Cardiac muscle cell (in vitro differentiated cells and primary cell): ENCODE measurements around the gene COPS7A. TPM values are rescaled to one million over a fixed set of nuclear protein-coding genes. Genes with fewer than 3 reads are reported as not detected.

Source experiments
- DNase-seq, 2 donors: peaks; one replicate each; pipeline versions ENCODE4 v3.0.0 to v3.0.0-alpha.2; 2010 to 2017; ENCODE audit warnings: low read depth in 1 of 2, low spot score in 1 of 2
- H3K27ac ChIP-seq: fragments of 200-600 bp; sonication (generic); 2 replicates; pipeline ENCODE4 v1.5.1; 2016
- H3K27me3 ChIP-seq: fragments of 200-600 bp; sonication (generic); 2 replicates; pipeline ENCODE4 v1.6.0; 2016; ENCODE audit warnings: control low read depth
- H3K36me3 ChIP-seq: fragments of 200-600 bp; sonication (generic); 2 replicates; pipeline ENCODE4 v1.5.1; 2016; ENCODE audit warnings: control low read depth
- H3K4me1 ChIP-seq: fragments of 200-600 bp; sonication (generic); 2 replicates; pipeline ENCODE4 v1.8.1; 2017; ENCODE audit warnings: low read depth, mild to moderate bottlenecking, mixed run types
- H3K4me3 ChIP-seq: fragments of 200-600 bp; sonication (generic); 2 replicates; pipeline ENCODE4 v1.5.1; 2016; ENCODE audit warnings: mild to moderate bottlenecking
- H3K9me3 ChIP-seq: fragments of 200-600 bp; sonication (generic); 2 replicates; pipeline ENCODE4 v1.5.1; 2017; ENCODE audit warnings: low read depth, mild to moderate bottlenecking, control low read depth
- polyA plus RNA-seq: library from polyadenylated mRNA; unstranded; fragments of >200 nt; fragmentation: Nextera tagmentation; extraction: Ambion mirVana; gene quantifications from 2 replicates; pipeline ENCODE4 v1.2.1, GENCODE V29; 2016
- total RNA-seq: library from RNA; depleted of rRNA; stranded (reverse); fragments of >200 nt; gene quantifications from 2 replicates; pipeline ENCODE4 v1.2.3, GENCODE V29; 2016
- TF ChIP-seq, protein P1 (sequence below): IDR thresholded peaks from 2 replicates; pipeline ENCODE4 v1.5.1; 2012; ENCODE audit warnings: low read depth, mild to moderate bottlenecking, low read length

The COPS7A gene, protein sequence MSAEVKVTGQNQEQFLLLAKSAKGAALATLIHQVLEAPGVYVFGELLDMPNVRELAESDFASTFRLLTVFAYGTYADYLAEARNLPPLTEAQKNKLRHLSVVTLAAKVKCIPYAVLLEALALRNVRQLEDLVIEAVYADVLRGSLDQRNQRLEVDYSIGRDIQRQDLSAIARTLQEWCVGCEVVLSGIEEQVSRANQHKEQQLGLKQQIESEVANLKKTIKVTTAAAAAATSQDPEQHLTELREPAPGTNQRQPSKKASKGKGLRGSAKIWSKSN
- total RNA-seq (71.0 and 82.1 TPM in 2 replicates), polyA plus RNA-seq (97.7 and 108 TPM in 2 replicates)

DNA sequence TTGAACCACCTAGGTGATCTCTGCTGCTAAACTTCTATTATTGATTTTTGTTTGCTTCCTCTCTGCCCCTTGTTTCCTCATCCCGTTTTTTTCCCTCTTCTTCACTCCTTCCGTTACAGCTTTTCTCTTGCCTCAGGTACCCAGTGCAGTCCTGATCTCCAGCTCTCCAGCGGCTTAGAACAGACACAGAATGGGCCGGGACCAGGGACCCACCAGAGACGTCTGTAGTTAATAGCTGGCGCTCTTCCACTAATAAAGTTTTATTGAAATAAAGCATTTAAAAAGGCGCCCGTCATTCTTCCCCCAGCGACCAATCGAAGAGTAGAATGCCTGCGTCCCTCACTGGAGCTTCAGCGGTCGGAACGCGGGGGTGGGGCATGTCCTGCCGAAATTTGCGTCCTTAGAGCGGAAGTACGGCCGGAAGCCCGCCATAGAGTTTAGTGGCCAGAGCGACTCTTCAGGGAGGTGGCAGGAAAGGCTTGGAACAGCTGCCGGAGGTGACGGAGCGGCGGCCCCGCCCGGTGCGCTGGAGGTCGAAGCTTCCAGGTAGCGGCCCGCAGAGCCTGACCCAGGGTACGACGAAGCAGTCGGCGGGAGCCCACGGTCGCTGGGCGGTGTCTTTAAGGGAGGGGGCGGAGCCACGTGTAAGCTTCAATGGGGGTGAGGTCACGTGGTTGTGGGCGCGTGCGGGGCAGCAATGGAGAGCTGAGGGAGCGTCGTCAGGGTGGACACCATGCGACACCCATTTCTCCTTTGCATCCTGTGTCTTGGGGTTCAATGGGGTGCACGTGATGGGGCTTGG, at the start of gene COPS7A:
Gene COPS7A, plus strand, starts transcription at position 440 of the 802 bp plus-strand sequence. CDS start 611 bp downstream, outside the sequence.
- peak; percentile 98 to 99 for DNase-seq
- TF ChIP-seq, protein P1, sequence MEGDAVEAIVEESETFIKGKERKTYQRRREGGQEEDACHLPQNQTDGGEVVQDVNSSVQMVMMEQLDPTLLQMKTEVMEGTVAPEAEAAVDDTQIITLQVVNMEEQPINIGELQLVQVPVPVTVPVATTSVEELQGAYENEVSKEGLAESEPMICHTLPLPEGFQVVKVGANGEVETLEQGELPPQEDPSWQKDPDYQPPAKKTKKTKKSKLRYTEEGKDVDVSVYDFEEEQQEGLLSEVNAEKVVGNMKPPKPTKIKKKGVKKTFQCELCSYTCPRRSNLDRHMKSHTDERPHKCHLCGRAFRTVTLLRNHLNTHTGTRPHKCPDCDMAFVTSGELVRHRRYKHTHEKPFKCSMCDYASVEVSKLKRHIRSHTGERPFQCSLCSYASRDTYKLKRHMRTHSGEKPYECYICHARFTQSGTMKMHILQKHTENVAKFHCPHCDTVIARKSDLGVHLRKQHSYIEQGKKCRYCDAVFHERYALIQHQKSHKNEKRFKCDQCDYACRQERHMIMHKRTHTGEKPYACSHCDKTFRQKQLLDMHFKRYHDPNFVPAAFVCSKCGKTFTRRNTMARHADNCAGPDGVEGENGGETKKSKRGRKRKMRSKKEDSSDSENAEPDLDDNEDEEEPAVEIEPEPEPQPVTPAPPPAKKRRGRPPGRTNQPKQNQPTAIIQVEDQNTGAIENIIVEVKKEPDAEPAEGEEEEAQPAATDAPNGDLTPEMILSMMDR, result no peak
- no peaks in the 10 kb centered on the region for H3K9me3 ChIP-seq
- peaks cover 6% of the 10 kb centered on the region for H3K4me1 ChIP-seq
- H3K4me3 ChIP-seq, result peak within 1 kb of the TSS; percentile 33
- peaks cover 2% of the 10 kb centered on the region for H3K36me3 ChIP-seq
- peak within 1 kb of the TSS; percentile 79 for H3K27ac ChIP-seq
- H3K27me3 ChIP-seq, result no peaks in the 10 kb centered on the region

DNA sequence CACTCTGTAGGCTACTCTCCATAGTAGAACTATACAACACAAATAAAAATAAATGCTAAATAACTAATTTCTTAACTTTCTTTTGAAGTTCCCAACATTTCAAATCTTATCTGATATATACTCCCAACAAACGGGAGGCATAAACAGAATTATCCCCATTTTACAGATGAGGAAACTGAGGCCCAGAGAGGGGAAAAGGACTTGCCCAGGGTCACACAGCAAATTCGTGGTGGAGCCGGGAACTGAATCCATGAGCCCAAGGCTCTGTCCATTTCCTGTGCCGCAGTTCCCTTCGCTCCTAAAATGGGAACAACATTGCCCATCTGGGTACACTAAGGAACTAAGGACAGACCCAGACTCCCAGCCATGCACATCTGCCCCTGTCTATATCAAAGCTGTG, 46.9 kb upstream of the COPS7A start:
- H3K9me3 ChIP-seq, result no peaks in the 10 kb centered on the region
- no peaks in the 10 kb centered on the region for H3K4me1 ChIP-seq
- no peaks in the 10 kb centered on the region for H3K27me3 ChIP-seq
- no peak for DNase-seq
- no peak overlapping the region for H3K27ac ChIP-seq
- H3K36me3 ChIP-seq, result peaks cover 63% of the 10 kb centered on the region
- no peak overlapping the region for H3K4me3 ChIP-seq
- TF ChIP-seq, protein P1, result no peak

DNA sequence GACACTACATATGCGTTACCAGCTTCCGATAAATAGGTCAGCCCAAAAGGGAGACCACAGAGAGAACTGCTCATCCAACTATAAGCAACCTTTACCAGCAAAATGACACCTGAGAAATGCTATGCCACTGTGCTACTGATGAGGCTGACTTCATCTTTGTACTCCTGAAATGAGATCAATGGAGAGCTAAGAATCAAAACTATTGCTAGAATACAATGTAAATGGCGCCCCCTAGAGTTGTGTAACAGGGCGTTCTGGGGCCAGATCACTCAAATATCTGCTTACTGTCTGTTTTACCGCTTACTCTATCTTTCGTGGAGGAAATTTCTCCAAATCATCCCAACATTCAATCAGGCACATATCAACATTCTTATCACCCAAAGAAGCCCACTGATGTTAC, 39.2 kb upstream of the COPS7A start:
- no peaks in the 10 kb centered on the region for H3K27me3 ChIP-seq
- no peaks in the 10 kb centered on the region for H3K9me3 ChIP-seq
- H3K4me1 ChIP-seq, result peaks cover 10% of the 10 kb centered on the region
- H3K36me3 ChIP-seq, result peaks cover 5% of the 10 kb centered on the region
- H3K27ac ChIP-seq, result no peak overlapping the region
- TF ChIP-seq, protein P1, result peak; percentile 55
- H3K4me3 ChIP-seq, result no peak overlapping the region
- peak; percentile 49 to 50 for DNase-seq

DNA sequence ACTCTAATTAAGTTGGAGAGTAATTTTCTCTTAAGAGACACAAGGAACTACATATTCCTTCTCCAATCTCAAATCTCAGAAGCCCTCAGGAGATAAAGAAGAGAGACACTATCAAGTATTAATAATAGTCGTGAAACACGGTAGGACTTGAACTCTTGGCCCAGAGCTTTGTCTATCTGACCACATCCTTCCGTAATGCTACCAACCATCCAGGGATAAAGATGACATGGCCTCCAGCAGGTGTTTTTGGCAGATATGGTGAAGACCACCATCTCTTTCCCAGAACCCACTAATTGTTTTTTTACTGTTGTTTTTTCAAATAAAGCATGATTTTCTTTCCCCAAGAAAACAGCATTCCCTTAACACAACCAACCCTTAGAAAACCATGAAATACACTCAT, 38.0 kb upstream of the COPS7A start:
- Histone ChIP-seq H3K27me3 (no peaks in the 10 kb centered on the region), H3K4me1 (peaks cover 13% of the 10 kb centered on the region), H3K27ac (no peak overlapping the region), H3K9me3 (no peaks in the 10 kb centered on the region), H3K36me3 (peaks cover 5% of the 10 kb centered on the region), H3K4me3 (no peak overlapping the region)
- no peak for DNase-seq
- TF ChIP-seq, protein P1, result no peak

DNA sequence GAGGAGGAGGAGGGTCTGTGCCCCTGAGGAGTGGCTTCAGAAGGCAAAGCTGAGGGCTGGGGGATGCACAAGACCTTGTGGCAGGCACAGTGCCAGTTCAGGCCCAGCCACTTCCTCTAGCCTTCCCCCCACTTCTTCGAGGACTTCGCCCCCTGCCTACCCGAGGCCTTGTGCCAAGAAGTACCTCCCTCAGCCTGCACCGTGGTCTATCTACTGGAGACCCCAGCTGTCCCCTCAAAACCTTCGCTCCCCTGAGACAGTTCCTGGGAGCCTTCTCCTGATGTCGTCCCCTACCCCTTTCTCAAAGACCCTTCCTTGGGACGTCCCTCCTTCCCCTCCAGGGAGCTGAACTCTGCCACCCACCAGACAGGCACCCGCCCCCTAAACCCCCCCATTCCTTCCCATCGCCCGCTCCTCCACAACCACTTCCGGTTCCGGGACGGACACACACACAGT, 35.3 kb upstream of the COPS7A start:
- peak in 1 of 2 donors; percentile 35 for DNase-seq
- TF ChIP-seq, protein P1, result no peak
- H3K27me3 ChIP-seq, result no peaks in the 10 kb centered on the region
- H3K9me3 ChIP-seq, result no peaks in the 10 kb centered on the region
- H3K4me1 ChIP-seq, result peaks cover 13% of the 10 kb centered on the region
- peaks cover 5% of the 10 kb centered on the region for H3K36me3 ChIP-seq
- H3K27ac ChIP-seq, result peak overlapping the region; percentile 84
- peak overlapping the region; percentile 65 for H3K4me3 ChIP-seq
